ENCODE data around the gene RNF149.
A peak's percentile ranks its signal among the peaks of the same experiment; 100 is the strongest.

The RNF149 gene

DNA sequence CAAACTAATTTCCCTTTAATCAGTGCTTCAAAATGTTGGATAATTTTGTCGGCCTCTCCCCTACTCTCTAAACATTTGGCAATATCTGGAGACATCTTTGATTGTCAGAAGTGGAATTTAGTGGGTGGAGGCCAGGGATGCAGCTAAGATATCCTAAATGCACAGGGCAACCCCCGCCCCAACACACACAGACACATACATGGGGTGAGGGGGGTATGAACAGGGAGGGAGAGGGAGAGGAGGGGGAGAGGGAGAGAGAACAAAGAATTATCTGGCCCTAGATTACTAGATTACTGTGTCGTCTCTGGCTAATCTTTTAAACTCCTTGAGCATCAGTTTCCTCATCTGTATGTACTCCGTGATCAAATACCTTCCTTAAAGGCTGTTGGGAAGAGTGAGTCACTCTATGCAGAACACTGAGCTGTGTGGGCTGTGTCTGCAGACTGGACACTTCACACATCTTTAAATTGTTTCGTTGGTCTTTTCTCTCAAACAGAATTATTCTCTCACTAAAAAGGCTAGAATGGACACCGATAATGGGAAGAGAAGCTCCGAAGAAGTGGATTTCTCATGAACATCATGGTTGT, 2.9 kb downstream of the RNF149 start:
- peak overlapping the region; percentile 31 for H3K4me2 ChIP-seq (ENCODE audit: low read length)
- WGBS (ENCODE audit: extremely low coverage, insufficient coverage, insufficient read length), result no CpG with 5 or more reads among the region's 7 CpGs
- H2AK5ac ChIP-seq (ENCODE audit: low read length), result no peak overlapping the region
- no peak overlapping the region for H2BK120ac ChIP-seq (ENCODE audit: insufficient read depth, low read length, poor library complexity)
- no peaks in the 10 kb centered on the region for H3K27me3 ChIP-seq (ENCODE audit: insufficient read depth, low read length)
- no peak overlapping the region for H3K27ac ChIP-seq (ENCODE audit: low read depth, low read length)
- H3K18ac ChIP-seq (ENCODE audit: low read length), result no peak overlapping the region
- H2BK12ac ChIP-seq (ENCODE audit: low read length), result no peak overlapping the region
- no peak overlapping the region for H3K23ac ChIP-seq (ENCODE audit: low read length)
- peaks cover 14% of the 10 kb centered on the region for H3K79me1 ChIP-seq (ENCODE audit: low read length)
- no peak overlapping the region for H2BK5ac ChIP-seq (ENCODE audit: low read depth, low read length, poor library complexity)
- H3K4me1 ChIP-seq (ENCODE audit: control insufficient read depth in 1 of 2, insufficient read depth in 2 of 2, low read length in 2 of 2), result peaks cover 4 to 15% of the 10 kb centered on the region in 2 experiments
- no peak overlapping the region for H4K91ac ChIP-seq (ENCODE audit: low read depth, low read length)
- peak; percentile 20 to 65 for DNase-seq
- no peak overlapping the region for H3K4me3 ChIP-seq (ENCODE audit: low read depth, low read length)
- no peak overlapping the region for H2AFZ ChIP-seq (ENCODE audit: insufficient read depth, low read length, poor library complexity)
- H3K9me3 ChIP-seq (ENCODE audit: insufficient read depth, low read depth, low read length), result peaks cover 4% of the 10 kb centered on the region
- H3K79me2 ChIP-seq (ENCODE audit: control insufficient read depth, insufficient read depth, low read length, poor library complexity), result peaks cover 24% of the 10 kb centered on the region
- H3K14ac ChIP-seq (ENCODE audit: low read length), result no peak overlapping the region
- no peak overlapping the region for H3K9ac ChIP-seq (ENCODE audit: low read length)
- H3K4ac ChIP-seq (ENCODE audit: low read depth, low read length), result peak overlapping the region; percentile 68
- H4K8ac ChIP-seq (ENCODE audit: low read depth, low read length), result no peak overlapping the region
- no peak overlapping the region for H4K12ac ChIP-seq (ENCODE audit: low read depth, low read length)
- peaks cover 2 to 4% of the 10 kb centered on the region in 2 experiments for H3K36me3 ChIP-seq (ENCODE audit: control insufficient read depth in 1 of 2, insufficient read depth in 2 of 2, low read length in 2 of 2)

DNA sequence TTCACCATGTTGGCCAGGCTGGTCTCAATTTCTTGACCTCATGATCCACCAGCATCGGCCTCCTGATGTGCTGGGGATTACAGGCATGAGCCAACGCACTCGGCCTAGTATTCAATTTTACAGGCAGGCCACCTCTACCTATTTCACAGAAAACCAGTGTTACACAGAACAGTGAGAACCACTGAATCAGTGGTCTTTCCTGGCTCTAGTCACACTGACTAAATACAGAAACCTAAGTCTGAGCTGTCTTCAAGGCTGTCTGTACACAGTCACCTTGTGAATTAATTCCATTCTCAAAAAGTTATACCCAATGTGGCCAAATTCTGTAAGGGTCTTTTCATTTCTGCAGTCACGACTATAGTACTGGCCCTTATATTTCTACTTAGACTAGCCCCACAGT, 3.5 kb downstream of the RNF149 start:
- Histone ChIP-seq H2BK120ac (ENCODE audit: insufficient read depth, low read length, poor library complexity) (no peak overlapping the region), H3K36me3 (ENCODE audit: control insufficient read depth in 1 of 2, insufficient read depth in 2 of 2, low read length in 2 of 2) (peaks cover 2 to 4% of the 10 kb centered on the region in 2 experiments), H3K79me2 (ENCODE audit: control insufficient read depth, insufficient read depth, low read length, poor library complexity) (peaks cover 25% of the 10 kb centered on the region), H3K27me3 (ENCODE audit: insufficient read depth, low read length) (no peaks in the 10 kb centered on the region), H3K4me2 (ENCODE audit: low read length) (no peak overlapping the region), H3K18ac (ENCODE audit: low read length) (no peak overlapping the region), H3K9me3 (ENCODE audit: insufficient read depth, low read depth, low read length) (peaks cover 4% of the 10 kb centered on the region), H4K12ac (ENCODE audit: low read depth, low read length) (no peak overlapping the region), H4K8ac (ENCODE audit: low read depth, low read length) (no peak overlapping the region), H3K4me3 (ENCODE audit: low read depth, low read length) (no peak overlapping the region), H2BK5ac (ENCODE audit: low read depth, low read length, poor library complexity) (no peak overlapping the region), H3K4ac (ENCODE audit: low read depth, low read length) (peak overlapping the region; percentile 68), H2AK5ac (ENCODE audit: low read length) (no peak overlapping the region), H3K4me1 (ENCODE audit: control insufficient read depth in 1 of 2, insufficient read depth in 2 of 2, low read length in 2 of 2) (peaks cover 4 to 15% of the 10 kb centered on the region in 2 experiments), H2BK12ac (ENCODE audit: low read length) (no peak overlapping the region), H3K14ac (ENCODE audit: low read length) (no peak overlapping the region), H3K79me1 (ENCODE audit: low read length) (peaks cover 14% of the 10 kb centered on the region), H4K91ac (ENCODE audit: low read depth, low read length) (no peak overlapping the region), H3K9ac (ENCODE audit: low read length) (no peak overlapping the region), H3K27ac (ENCODE audit: low read depth, low read length) (no peak overlapping the region), H2AFZ (ENCODE audit: insufficient read depth, low read length, poor library complexity) (no peak overlapping the region), H3K23ac (ENCODE audit: low read length) (no peak overlapping the region)
- no CpG with 5 or more reads among the region's 4 CpGs for WGBS (ENCODE audit: extremely low coverage, insufficient coverage, insufficient read length)
- no peak for DNase-seq

DNA sequence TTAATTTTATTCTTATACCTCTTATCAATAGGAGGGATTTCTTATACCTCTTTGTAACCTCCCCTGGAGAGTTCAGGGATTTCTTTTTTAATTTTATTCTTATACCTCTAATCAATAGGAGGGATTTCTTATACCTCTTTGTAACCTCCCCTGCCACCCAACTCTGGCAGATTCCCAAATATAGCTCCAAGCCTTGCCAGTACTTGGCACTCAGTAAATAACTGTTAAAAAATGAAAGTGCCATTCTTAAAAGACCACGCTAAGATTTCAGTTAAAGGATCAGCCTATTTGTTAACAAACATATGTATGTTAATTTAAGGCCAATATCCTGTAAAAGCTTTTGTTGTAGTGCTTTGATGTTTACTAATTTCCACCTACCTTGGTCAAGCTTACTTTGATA, 4.8 kb downstream of the RNF149 start:
- Histone ChIP-seq H2BK5ac (ENCODE audit: low read depth, low read length, poor library complexity) (no peak overlapping the region), H3K18ac (ENCODE audit: low read length) (no peak overlapping the region), H2BK120ac (ENCODE audit: insufficient read depth, low read length, poor library complexity) (no peak overlapping the region), H3K4me1 (ENCODE audit: control insufficient read depth in 1 of 2, insufficient read depth in 2 of 2, low read length in 2 of 2) (peaks cover 4 to 15% of the 10 kb centered on the region in 2 experiments), H3K4me2 (ENCODE audit: low read length) (no peak overlapping the region), H3K4ac (ENCODE audit: low read depth, low read length) (peak overlapping the region; percentile 34), H2BK12ac (ENCODE audit: low read length) (no peak overlapping the region), H3K27me3 (ENCODE audit: insufficient read depth, low read length) (no peaks in the 10 kb centered on the region), H3K36me3 (ENCODE audit: control insufficient read depth in 1 of 2, insufficient read depth in 2 of 2, low read length in 2 of 2) (peaks cover 4% of the 10 kb centered on the region in 2 experiments), H2AFZ (ENCODE audit: insufficient read depth, low read length, poor library complexity) (no peak overlapping the region), H3K79me1 (ENCODE audit: low read length) (peaks cover 11% of the 10 kb centered on the region), H3K4me3 (ENCODE audit: low read depth, low read length) (no peak overlapping the region), H3K14ac (ENCODE audit: low read length) (no peak overlapping the region), H3K9me3 (ENCODE audit: insufficient read depth, low read depth, low read length) (peaks cover 4% of the 10 kb centered on the region), H4K12ac (ENCODE audit: low read depth, low read length) (no peak overlapping the region), H4K91ac (ENCODE audit: low read depth, low read length) (no peak overlapping the region), H4K8ac (ENCODE audit: low read depth, low read length) (no peak overlapping the region), H3K79me2 (ENCODE audit: control insufficient read depth, insufficient read depth, low read length, poor library complexity) (peaks cover 27% of the 10 kb centered on the region), H3K9ac (ENCODE audit: low read length) (no peak overlapping the region), H3K23ac (ENCODE audit: low read length) (no peak overlapping the region), H2AK5ac (ENCODE audit: low read length) (no peak overlapping the region), H3K27ac (ENCODE audit: low read depth, low read length) (no peak overlapping the region)
- WGBS (ENCODE audit: extremely low coverage, insufficient coverage, insufficient read length), result no CpG with 5 or more reads among the region's 1 CpG
- no peak for DNase-seq

DNA sequence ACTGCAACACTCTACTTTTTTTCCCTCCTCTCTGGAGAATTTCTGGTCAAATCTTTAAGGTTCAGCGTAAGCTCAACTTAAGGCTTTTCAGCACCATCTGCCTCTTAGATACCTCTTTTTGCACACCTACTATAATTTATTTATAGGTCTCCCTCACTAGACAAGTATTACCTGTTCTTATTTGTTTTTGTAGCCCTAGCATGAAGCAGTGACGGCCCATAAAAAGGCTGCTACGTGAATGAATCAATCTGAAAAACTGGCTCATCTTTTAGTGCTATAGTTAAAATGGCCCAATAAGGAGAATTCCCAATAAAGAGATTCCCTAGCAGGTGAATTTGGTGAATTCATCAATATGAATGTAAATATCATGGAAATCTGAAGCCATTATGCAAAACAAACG, 6.5 kb downstream of the RNF149 start:
- Histone ChIP-seq H3K4me2 (ENCODE audit: low read length) (no peak overlapping the region), H3K27ac (ENCODE audit: low read depth, low read length) (no peak overlapping the region), H3K9me3 (ENCODE audit: insufficient read depth, low read depth, low read length) (no peaks in the 10 kb centered on the region), H3K4me3 (ENCODE audit: low read depth, low read length) (no peak overlapping the region), H2BK120ac (ENCODE audit: insufficient read depth, low read length, poor library complexity) (no peak overlapping the region), H3K4me1 (ENCODE audit: control insufficient read depth in 1 of 2, insufficient read depth in 2 of 2, low read length in 2 of 2) (peaks cover 4 to 10% of the 10 kb centered on the region in 2 experiments), H3K9ac (ENCODE audit: low read length) (no peak overlapping the region), H2AFZ (ENCODE audit: insufficient read depth, low read length, poor library complexity) (no peak overlapping the region), H3K79me2 (ENCODE audit: control insufficient read depth, insufficient read depth, low read length, poor library complexity) (peaks cover 15% of the 10 kb centered on the region), H3K14ac (ENCODE audit: low read length) (no peak overlapping the region), H3K18ac (ENCODE audit: low read length) (no peak overlapping the region), H4K12ac (ENCODE audit: low read depth, low read length) (no peak overlapping the region), H3K23ac (ENCODE audit: low read length) (no peak overlapping the region), H2AK5ac (ENCODE audit: low read length) (no peak overlapping the region), H4K8ac (ENCODE audit: low read depth, low read length) (no peak overlapping the region), H3K36me3 (ENCODE audit: control insufficient read depth in 1 of 2, insufficient read depth in 2 of 2, low read length in 2 of 2) (peaks cover 4% of the 10 kb centered on the region in 2 experiments), H3K27me3 (ENCODE audit: insufficient read depth, low read length) (no peaks in the 10 kb centered on the region), H2BK12ac (ENCODE audit: low read length) (no peak overlapping the region), H3K79me1 (ENCODE audit: low read length) (no peaks in the 10 kb centered on the region), H3K4ac (ENCODE audit: low read depth, low read length) (no peak overlapping the region), H2BK5ac (ENCODE audit: low read depth, low read length, poor library complexity) (no peak overlapping the region), H4K91ac (ENCODE audit: low read depth, low read length) (no peak overlapping the region)
- WGBS (ENCODE audit: extremely low coverage, insufficient coverage, insufficient read length), result no CpG with 5 or more reads among the region's 4 CpGs
- no peak for DNase-seq

All from trophoblast cell (in vitro differentiated cells and primary cell).